Naive thymus-derived CD8-positive, alpha-beta T cell (primary cell): ENCODE results near the gene SOBP. TPM values are rescaled to one million over a fixed set of nuclear protein-coding genes. Genes with fewer than 3 reads are reported as not detected.
"Not testable (repeated sequence)": the region's sequence is repeated elsewhere in the genome, so short reads cannot be mapped to it uniquely, and the experiment has no call there.

Experiments
- ATAC-seq, 2 donors: fragments of 150-1000 bp; cut with Tn5 transposase in 1 of 2; sonication (Bioruptor Pico), chemical (Tn5 transposase) in 1 of 2; 1 replicate in 1 of 2; 2 replicates in 1 of 2; pipeline ENCODE4 v1.10.0; 2021; ENCODE audit warnings: mild to moderate bottlenecking in 2 of 2, moderate library complexity in 2 of 2
- POLR2A ChIA-PET: fragments of 350-600 bp; sonication (Branson Sonifier 250); formaldehyde crosslinking; loops from one replicate; lab custom pipeline; 2021; ENCODE audit warnings: antibody characterized with exemption; lab: Charles Lee
- DNase-seq, 10 donors: peaks; one replicate each; pipeline versions ENCODE4 v3.0.0 to v3.0.0-alpha.2; 2020 to 2022
- H3K27ac Mint-ChIP-seq, 10 donors: one replicate each; pipeline ENCODE4 v1.8.0; 2020 to 2022; ENCODE audit warnings: mild to moderate bottlenecking in 10 of 10, mixed read lengths in 10 of 10, moderate library complexity in 4 of 10, inconsistent platforms in 1 of 10
- H3K27me3 Mint-ChIP-seq, 5 donors: one replicate each; pipeline ENCODE4 v1.8.0; 2021 to 2022; ENCODE audit warnings: mixed read lengths in 5 of 5
- H3K36me3 Mint-ChIP-seq, 3 donors: one replicate each; pipeline ENCODE4 v1.8.0; 2020 to 2022; ENCODE audit warnings: mixed read lengths in 3 of 3, mild to moderate bottlenecking in 2 of 3, inconsistent platforms in 1 of 3
- H3K4me1 Mint-ChIP-seq, 4 donors: one replicate each; pipeline ENCODE4 v1.8.0; 2021 to 2022; ENCODE audit warnings: mixed read lengths in 4 of 4
- H3K4me3 Mint-ChIP-seq, 10 donors: one replicate each; pipeline ENCODE4 v1.8.0; 2020 to 2022; ENCODE audit warnings: mild to moderate bottlenecking in 10 of 10, mixed read lengths in 10 of 10, moderate library complexity in 6 of 10, inconsistent platforms in 1 of 10
- H3K9me3 Mint-ChIP-seq, 9 donors: one replicate each; pipeline ENCODE4 v1.8.0; 2020 to 2022; ENCODE audit warnings: mixed read lengths in 9 of 9, mild to moderate bottlenecking in 3 of 9, inconsistent platforms in 1 of 9, moderate library complexity in 1 of 9
- polyA plus RNA-seq, 3 donors: library from polyadenylated mRNA; unstranded; fragments of 300-500 nt; fragmentation: Illumina TruSeq; gene quantifications; one replicate each; pipeline ENCODE4 v1.2.3, GENCODE V29; 2021
- total RNA-seq, 8 experiments: library from RNA in 2 of 8; stranded (reverse) in 2 of 8; gene quantifications; one replicate each; pipeline ENCODE4 v1.2.3 and lab custom pipeline; 2021 to 2026

SOBP gene
- total and polyA plus RNA-seq, 5 experiments from 2014 or later, result 0.05 to 1.4 (median 0.39) TPM

DNA sequence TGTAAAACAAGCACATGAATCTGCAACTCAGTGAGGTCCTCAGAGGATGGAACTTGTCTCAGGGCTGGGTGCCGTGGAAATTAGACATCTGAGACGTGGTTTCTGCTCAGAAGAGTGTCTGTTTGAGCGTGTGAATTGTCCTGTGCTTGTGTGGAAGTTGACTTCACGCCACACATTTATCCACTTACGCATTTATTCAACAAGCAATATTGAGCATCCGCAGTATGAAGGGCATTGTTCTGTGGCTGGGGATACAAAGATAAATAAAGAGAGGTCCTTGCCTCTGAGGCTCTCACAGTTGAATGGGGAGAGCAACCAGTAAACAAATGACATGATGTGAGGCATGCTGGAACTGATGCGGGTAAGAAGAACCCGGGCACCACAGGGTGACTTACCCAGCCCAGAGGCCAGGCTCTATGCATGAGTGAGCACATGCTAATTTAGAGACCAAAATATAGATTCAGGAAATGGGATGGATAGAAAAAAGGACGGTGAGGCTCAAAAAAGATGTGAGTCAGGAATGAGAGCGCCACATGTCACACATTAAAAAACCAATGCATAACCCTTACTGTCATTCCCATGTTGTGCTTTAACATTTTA lies 60.4 kb downstream of the SOBP start:
- Mint-ChIP-seq H3K27ac (no peak overlapping the region), H3K9me3 (no peaks in the 10 kb centered on the region), H3K27me3 (peaks cover 0 to 5% (median 0%) of the 10 kb centered on the region in 5 donors)

DNA sequence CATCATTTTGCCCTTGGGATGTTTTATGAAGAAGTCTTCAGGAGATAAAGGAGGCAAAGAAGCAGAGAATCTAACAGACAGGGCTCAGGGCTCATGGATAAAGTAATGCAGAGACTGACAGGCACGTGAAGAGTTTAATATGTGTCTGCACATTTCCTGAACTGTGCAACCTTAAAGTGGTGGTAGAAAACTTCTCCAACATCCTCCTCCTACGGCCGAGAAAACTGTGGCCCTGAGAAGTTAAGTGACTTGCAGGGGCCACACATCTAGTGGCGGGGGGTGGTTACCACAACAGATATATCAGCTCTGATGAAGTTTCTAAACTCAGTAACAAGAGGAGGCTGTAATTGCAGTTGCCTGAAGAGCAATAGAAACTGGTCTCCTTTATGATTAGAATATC lies 61.0 kb downstream of the SOBP start:
- Mint-ChIP-seq H3K27ac (no peak overlapping the region), H3K9me3 (no peaks in the 10 kb centered on the region), H3K27me3 (peaks cover 0 to 5% (median 0%) of the 10 kb centered on the region in 5 donors), H3K36me3 (no peaks in the 10 kb centered on the region), H3K4me3 (no peak overlapping the region), H3K4me1 (peaks cover 0 to 5% (median 0%) of the 10 kb centered on the region in 4 donors)
- POLR2A ChIA-PET, result no interaction called here
- DNase-seq (no peak), ATAC-seq (no peak)

More for the DNA sequence above, 60.4 kb downstream of the SOBP start:
- H3K4me3 Mint-ChIP-seq, result no peak overlapping the region
- peaks cover 0 to 5% (median 0%) of the 10 kb centered on the region in 4 donors for H3K4me1 Mint-ChIP-seq
- DNase-seq, result no peak
- POLR2A ChIA-PET, result no interaction called here
- H3K36me3 Mint-ChIP-seq, result no peaks in the 10 kb centered on the region
- ATAC-seq, result no peak

DNA sequence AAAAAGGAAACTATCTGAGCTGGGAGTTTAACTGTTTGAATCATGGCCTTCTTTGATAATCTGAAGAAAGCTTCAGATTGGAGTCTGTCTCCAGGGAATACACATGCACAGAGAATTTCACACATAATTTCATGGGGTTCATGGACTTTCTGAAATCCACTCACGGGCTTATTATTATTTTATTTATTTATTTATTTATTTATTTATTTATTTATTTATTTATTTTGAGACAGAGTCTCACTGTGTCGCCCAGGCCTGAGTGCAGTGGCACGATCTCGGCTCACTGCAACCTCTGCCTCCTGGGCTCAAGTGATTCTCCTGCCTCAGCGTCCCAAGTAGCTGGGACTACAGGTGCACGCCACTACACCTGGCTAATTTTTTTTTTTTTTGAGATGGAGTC lies 63.2 kb downstream of the SOBP start:
- ATAC-seq, H3K27me3 Mint-ChIP-seq, POLR2A ChIA-PET, H3K9me3 Mint-ChIP-seq, H3K36me3 Mint-ChIP-seq, H3K27ac Mint-ChIP-seq, H3K4me3 Mint-ChIP-seq, H3K4me1 Mint-ChIP-seq, DNase-seq: not testable (repeated sequence)

DNA sequence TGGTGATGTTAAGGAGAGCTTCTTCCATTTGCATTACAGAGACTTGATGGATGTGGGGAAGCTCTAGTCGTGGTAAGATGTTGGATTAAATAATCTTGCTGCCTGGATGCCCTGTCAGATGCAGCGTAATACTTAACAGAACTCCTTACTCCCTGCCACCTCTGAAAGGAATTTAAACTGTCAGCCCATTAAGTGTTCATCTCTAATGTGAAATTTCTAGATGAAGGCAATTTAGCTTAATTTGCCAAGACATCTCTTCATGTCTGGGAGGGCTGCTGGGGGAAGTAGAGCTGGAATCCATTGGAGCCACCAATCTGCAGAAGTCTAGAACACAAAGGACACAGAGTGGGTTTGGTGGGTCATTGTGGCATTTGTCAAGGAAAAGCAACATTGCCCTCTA lies 64.4 kb downstream of the SOBP start:
- POLR2A ChIA-PET, result no interaction called here
- H3K27me3 Mint-ChIP-seq, result peaks cover 0 to 5% (median 0%) of the 10 kb centered on the region in 5 donors
- no peak for ATAC-seq

DNA sequence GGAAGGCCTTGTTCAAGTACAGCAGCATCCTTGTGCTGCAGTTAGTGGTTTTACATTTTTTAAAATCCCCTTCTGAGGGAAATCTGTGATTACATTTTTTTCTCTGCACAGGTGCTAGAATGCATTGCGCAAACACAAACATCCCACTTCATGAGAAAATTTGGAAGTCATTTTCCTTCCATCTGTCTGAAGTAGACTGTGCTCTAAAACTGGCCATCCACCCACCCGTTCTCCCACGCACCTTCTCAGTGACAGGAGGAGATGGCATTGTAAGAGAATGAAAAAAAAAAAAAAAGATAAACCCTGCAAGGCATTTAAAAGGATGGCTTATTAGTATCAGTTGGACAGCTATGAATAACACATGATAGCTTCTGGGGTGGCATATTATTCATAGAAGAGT lies 65.0 kb downstream of the SOBP start:
- H3K4me1 Mint-ChIP-seq, result peaks cover 0 to 5% (median 0%) of the 10 kb centered on the region in 4 donors
- DNase-seq (no peak), ATAC-seq (no peak)
- H3K27ac Mint-ChIP-seq, result no peak overlapping the region
- no peaks in the 10 kb centered on the region for H3K9me3 Mint-ChIP-seq
- POLR2A ChIA-PET, result interaction anchor here (0.6 kb wide), 1 partner anchor 294 kb away, joined by 3 read pairs; no protein-coding TSS in a partner anchor
- no peak overlapping the region for H3K4me3 Mint-ChIP-seq
- peaks cover 0 to 5% (median 0%) of the 10 kb centered on the region in 5 donors for H3K27me3 Mint-ChIP-seq
- no peaks in the 10 kb centered on the region for H3K36me3 Mint-ChIP-seq

More for the DNA sequence above, 64.4 kb downstream of the SOBP start:
- Mint-ChIP-seq H3K4me3 (no peak overlapping the region), H3K4me1 (peaks cover 0 to 5% (median 0%) of the 10 kb centered on the region in 4 donors), H3K36me3 (no peaks in the 10 kb centered on the region), H3K27ac (no peak overlapping the region), H3K9me3 (no peaks in the 10 kb centered on the region)
- DNase-seq, result no peak

DNA sequence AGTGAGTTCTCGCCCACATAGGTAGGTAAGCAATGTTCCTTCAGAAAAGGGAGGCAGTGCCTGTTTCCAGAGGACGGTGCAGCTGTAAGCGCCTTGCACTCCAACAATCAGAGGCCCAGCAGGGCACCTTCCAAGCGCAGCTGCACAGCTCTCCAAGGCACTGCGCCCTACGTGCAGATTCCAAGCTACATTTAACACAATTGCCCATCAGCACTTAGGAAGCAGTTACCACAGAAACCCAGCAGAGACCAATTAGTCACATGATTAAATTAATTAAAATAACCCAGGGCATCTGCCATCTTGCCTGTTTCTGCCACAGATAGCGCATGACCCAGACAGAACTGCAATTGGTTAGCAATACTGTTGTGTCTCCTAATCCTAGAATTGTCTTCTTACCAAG lies 65.5 kb downstream of the SOBP start:
- peaks cover 0 to 5% (median 1%) of the 10 kb centered on the region in 5 donors for H3K27me3 Mint-ChIP-seq
- H3K27ac Mint-ChIP-seq, result no peak overlapping the region
- ATAC-seq (no peak), DNase-seq (no peak)
- H3K4me3 Mint-ChIP-seq, result no peak overlapping the region
- no peaks in the 10 kb centered on the region for H3K9me3 Mint-ChIP-seq
- POLR2A ChIA-PET, result interaction anchor here (0.6 kb wide), 1 partner anchor 294 kb away, joined by 3 read pairs; no protein-coding TSS in a partner anchor
- peaks cover 0 to 3% (median 0%) of the 10 kb centered on the region in 4 donors for H3K4me1 Mint-ChIP-seq
- H3K36me3 Mint-ChIP-seq, result no peaks in the 10 kb centered on the region

DNA sequence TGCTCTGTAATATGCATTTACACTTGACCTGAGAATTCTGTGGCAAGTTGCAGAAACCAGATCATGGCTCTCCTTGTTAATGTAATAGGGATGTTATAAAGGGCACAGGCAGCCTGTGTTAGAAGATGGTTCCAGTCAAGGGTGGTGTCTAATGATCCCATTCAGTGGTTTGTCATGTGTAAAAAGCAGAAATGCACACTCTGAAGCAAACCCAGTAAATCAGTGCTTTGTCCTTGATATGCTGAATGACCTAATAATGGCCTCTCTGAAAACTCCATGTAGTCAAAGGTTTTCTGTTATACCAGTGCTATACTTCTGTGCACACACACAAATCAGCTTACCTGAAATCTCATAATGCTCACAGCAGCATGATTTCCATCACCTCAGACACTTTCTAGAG lies 66.2 kb downstream of the SOBP start:
- peaks cover 0 to 5% (median 2%) of the 10 kb centered on the region in 5 donors for H3K27me3 Mint-ChIP-seq
- POLR2A ChIA-PET, result no interaction called here
- H3K27ac Mint-ChIP-seq, result no peak overlapping the region
- H3K4me1 Mint-ChIP-seq, result no peaks in the 10 kb centered on the region
- H3K36me3 Mint-ChIP-seq, result no peaks in the 10 kb centered on the region
- no peaks in the 10 kb centered on the region for H3K9me3 Mint-ChIP-seq
- DNase-seq (no peak), ATAC-seq (no peak)
- no peak overlapping the region for H3K4me3 Mint-ChIP-seq

DNA sequence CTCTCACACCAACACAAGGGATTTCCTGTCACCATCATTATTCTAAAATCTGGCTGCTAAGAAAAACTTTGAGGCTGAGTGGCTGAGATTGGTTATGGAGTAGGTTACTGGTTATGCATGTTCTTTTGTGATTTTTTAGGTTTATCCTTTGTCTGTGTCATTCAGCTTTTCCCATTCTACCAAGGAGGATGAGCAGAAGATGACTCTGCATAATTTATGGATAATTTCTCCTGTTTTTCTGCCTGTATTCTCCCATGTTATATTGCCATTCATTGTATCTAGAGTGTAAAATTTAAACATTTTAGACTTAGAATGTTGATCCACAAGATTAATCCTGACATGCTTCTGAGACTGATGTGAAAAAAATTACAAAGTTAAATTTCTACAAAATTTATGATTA lies 67.8 kb downstream of the SOBP start:
- DNase-seq (no peak), ATAC-seq (no peak)
- POLR2A ChIA-PET, result no interaction called here
- H3K4me1 Mint-ChIP-seq, result no peaks in the 10 kb centered on the region
- peaks cover 0 to 6% (median 0%) of the 10 kb centered on the region in 5 donors for H3K27me3 Mint-ChIP-seq
- no peak overlapping the region for H3K4me3 Mint-ChIP-seq
- H3K27ac Mint-ChIP-seq, result no peak overlapping the region
- H3K36me3 Mint-ChIP-seq, result no peaks in the 10 kb centered on the region
- H3K9me3 Mint-ChIP-seq, result no peaks in the 10 kb centered on the region

DNA sequence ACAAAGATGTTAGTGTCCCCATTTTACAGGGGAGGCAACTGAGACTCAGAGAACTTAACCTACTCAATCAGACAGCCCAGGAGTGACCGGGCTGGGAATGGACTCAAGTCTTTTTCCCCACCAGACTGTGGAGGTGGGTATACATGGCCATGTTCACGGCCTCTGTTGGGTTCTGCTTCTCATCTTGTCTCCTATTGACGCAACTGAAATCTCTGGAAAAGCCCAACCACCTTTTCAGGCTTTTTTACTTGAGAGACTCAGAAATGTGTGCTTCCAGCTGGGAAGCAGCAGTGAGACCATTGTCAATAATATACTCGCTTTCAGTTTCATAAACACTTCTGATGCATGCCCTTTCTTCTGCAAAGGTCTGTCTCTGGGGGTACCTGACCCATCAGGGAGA lies 70.7 kb downstream of the SOBP start:
- DNase-seq (no peak), ATAC-seq (no peak)
- no peaks in the 10 kb centered on the region for H3K4me1 Mint-ChIP-seq
- POLR2A ChIA-PET, result no interaction called here
- H3K4me3 Mint-ChIP-seq, result no peak overlapping the region
- H3K36me3 Mint-ChIP-seq, result no peaks in the 10 kb centered on the region
- no peak overlapping the region for H3K27ac Mint-ChIP-seq
- no peaks in the 10 kb centered on the region for H3K9me3 Mint-ChIP-seq
- peaks cover 7 to 16% (median 10%) of the 10 kb centered on the region in 5 donors for H3K27me3 Mint-ChIP-seq

DNA sequence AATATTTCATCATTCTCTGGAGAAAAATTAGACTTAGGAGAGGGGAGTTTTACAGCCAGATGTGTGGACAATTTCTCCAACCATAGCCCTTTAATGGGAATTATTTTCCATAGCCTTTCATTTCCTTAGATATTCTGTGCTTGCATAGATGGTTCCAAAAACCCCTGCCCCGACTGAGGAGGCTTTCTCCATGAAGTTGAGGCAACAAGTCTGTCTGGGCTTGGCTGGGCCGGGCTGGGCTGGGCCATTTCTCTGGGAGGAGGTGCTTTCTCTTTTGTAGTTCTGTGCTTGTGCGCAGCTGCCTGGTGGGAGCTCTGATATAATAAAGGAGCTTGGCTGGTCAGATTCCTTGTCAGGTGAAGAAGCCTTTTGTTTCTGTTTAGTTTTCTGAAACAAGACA lies 71.4 kb downstream of the SOBP start:
- Mint-ChIP-seq H3K27ac (no peak overlapping the region), H3K36me3 (no peaks in the 10 kb centered on the region), H3K27me3 (peaks cover 7 to 19% (median 11%) of the 10 kb centered on the region in 5 donors), H3K9me3 (no peaks in the 10 kb centered on the region), H3K4me3 (no peak overlapping the region), H3K4me1 (no peaks in the 10 kb centered on the region)
- ATAC-seq (no peak), DNase-seq (no peak)
- POLR2A ChIA-PET, result no interaction called here

DNA sequence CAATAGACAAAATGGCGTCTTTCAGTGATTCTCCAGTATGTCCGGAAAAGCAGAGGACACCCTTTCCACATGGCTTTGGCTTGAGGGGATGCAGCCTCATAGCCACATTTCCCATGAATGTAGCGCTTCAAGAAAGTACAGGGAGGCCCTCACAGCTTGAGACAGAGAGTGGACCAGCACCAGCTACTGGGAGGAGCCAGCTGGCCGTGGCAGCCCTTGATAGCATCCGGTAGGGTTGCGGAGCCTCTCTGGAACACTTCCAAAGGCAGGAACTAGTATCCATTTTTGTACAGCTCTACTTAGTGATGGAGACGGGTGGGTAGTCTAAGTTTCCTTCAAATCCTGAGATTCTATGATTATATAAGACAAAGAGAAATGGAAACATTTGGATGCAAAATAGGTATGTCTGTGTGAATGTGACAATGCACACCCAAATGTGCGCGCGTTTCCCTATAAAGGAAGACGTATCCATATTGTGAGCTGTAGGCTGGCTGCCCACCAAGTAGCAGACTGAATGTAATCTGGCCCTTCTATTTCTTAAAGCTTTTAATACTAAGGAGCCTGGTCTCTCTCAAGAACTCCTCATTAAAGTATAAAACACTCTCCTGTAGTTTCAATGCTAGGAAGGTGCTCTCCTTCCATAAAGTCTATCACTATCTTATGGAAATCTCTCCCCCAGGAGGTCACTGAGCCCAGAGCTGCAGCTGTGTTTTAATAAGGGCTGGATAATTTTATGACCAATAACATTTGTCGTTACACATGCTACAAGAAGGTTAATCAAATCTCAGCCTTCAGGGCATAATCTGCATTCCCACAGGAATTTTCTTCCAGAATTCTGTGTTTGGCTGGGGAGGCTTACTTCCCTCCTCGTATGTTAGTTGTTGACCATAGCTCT lies 74.0 kb downstream of the SOBP start:
- Mint-ChIP-seq H3K4me1 (no peaks in the 10 kb centered on the region), H3K27me3 (peaks cover 12 to 25% (median 17%) of the 10 kb centered on the region in 5 donors), H3K27ac (no peak overlapping the region), H3K9me3 (no peaks in the 10 kb centered on the region), H3K36me3 (no peaks in the 10 kb centered on the region), H3K4me3 (no peak overlapping the region)
- no peak for DNase-seq
- ATAC-seq, result no peak
- POLR2A ChIA-PET, result no interaction called here

DNA sequence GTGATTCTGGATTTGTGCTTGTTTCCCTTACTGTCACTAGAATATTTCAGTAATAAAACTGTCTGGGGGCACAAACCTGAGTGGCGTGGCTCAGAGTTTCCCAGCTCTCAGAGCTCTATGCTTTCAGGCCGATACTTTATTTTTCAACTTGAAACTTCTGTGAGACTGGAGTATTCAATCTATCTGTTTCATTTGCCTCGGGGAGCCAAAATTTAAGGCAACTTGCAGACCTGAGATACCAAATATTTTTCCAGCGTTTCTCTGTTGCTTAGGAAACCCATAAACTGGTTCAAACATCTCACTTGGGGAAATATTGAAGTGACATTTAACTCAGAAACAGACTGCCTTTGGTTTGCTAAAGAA lies 74.7 kb downstream of the SOBP start:
- H3K9me3 Mint-ChIP-seq, result no peaks in the 10 kb centered on the region
- H3K4me1 Mint-ChIP-seq, result no peaks in the 10 kb centered on the region
- DNase-seq, result no peak
- ATAC-seq, result no peak
- no peak overlapping the region for H3K27ac Mint-ChIP-seq
- H3K36me3 Mint-ChIP-seq, result no peaks in the 10 kb centered on the region
- peaks cover 12 to 25% (median 17%) of the 10 kb centered on the region in 5 donors for H3K27me3 Mint-ChIP-seq
- H3K4me3 Mint-ChIP-seq, result no peak overlapping the region
- POLR2A ChIA-PET, result no interaction called here

DNA sequence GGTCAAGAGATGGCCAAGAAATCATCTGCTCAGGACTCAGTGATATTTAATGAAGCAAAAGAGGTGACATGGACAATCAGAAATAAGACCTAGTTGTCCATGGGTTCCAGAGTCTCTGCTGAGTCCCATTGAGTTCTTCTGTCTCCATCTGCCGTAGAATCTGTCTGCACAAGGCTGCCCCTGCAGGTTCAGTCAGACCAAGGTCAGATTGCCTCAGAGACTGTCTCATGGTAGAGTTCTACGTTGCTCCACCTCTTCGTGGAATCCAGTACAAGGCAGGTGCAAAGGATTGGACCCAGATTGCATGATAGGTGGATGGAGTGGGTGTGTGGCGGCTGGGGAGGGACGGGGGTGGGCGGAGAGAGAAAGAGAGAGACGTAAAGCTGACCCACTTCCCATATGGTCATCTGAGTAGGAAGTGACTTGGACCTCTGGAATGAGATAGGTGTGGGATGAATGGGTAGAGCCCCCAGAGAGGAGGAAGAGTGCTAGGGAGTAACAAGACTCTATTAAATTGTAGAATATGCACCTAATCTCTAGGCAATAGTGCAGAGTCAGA lies 75.3 kb downstream of the SOBP start:
- H3K36me3 Mint-ChIP-seq, result no peaks in the 10 kb centered on the region
- no peak overlapping the region for H3K4me3 Mint-ChIP-seq
- ATAC-seq, result no peak
- H3K27me3 Mint-ChIP-seq, result peaks cover 12 to 27% (median 17%) of the 10 kb centered on the region in 5 donors
- H3K4me1 Mint-ChIP-seq, result no peaks in the 10 kb centered on the region
- no peak overlapping the region for H3K27ac Mint-ChIP-seq
- DNase-seq, result no peak
- POLR2A ChIA-PET, result interaction anchor here (0.6 kb wide), 1 partner anchor 36 kb away, joined by 3 read pairs; no protein-coding TSS in a partner anchor
- H3K9me3 Mint-ChIP-seq, result no peaks in the 10 kb centered on the region
